WTC11 (cell line): ENCODE measurements around the gene CLPTM1L. TPM values are rescaled to one million over a fixed set of nuclear protein-coding genes. Genes with fewer than 3 reads are reported as not detected.

Experiments
- ATAC-seq: fragments of 200-7000 bp; cut with Tn5 transposase; 2 replicates; pipeline ENCODE4 v1.10.0; 2021; ENCODE audit warnings: mild to moderate bottlenecking, moderate library complexity
- CTCF ChIA-PET: fragments of 300-600 bp; sonication (Branson Sonifier 250); formaldehyde crosslinking; loops from one replicate; lab custom pipeline; 2021; ENCODE audit warnings: antibody characterized with exemption; lab: Charles Lee
- POLR2A ChIA-PET: fragments of 350-600 bp; sonication (Branson Sonifier 250); formaldehyde crosslinking; loops from one replicate; lab custom pipeline; 2021; ENCODE audit warnings: antibody characterized with exemption; lab: Charles Lee
- DNase-seq: peaks from one replicate; pipeline ENCODE4 v3.0.0; 2021; ENCODE audit warnings: low spot score
- H3K27ac Mint-ChIP-seq: 2 replicates; pipeline ENCODE4 v1.8.0; 2021; ENCODE audit warnings: mixed read lengths
- H3K27me3 Mint-ChIP-seq: 2 replicates; pipeline ENCODE4 v1.8.0; 2021; ENCODE audit warnings: low read depth, mild to moderate bottlenecking, moderate library complexity, mixed read lengths
- H3K36me3 Mint-ChIP-seq: 2 replicates; pipeline ENCODE4 v1.8.0; 2021; ENCODE audit warnings: mixed read lengths
- H3K4me1 Mint-ChIP-seq: 2 replicates; pipeline ENCODE4 v1.8.0; 2022; ENCODE audit warnings: mixed read lengths
- H3K4me3 Mint-ChIP-seq: 2 replicates; pipeline ENCODE4 v1.8.0; 2021; ENCODE audit warnings: mild to moderate bottlenecking, moderate library complexity, mixed read lengths
- H3K9me3 Mint-ChIP-seq: 2 replicates; pipeline ENCODE4 v1.8.0; 2021; ENCODE audit warnings: mixed read lengths
- CBFB ChIP-seq: sonication (generic); formaldehyde crosslinking; IDR thresholded peaks from 2 replicates; pipeline ENCODE4 v1.8.1; 2022; ENCODE audit warnings: mild to moderate bottlenecking, low read depth, missing genetic modification reagents
- ESRRA ChIP-seq: sonication (generic); formaldehyde crosslinking; IDR thresholded peaks from 2 replicates; pipeline ENCODE4 v1.8.1; 2022; ENCODE audit warnings: mild to moderate bottlenecking, missing genetic modification reagents, borderline replicate concordance
- ETV6 ChIP-seq: sonication (generic); formaldehyde crosslinking; IDR thresholded peaks from 2 replicates; pipeline ENCODE4 v1.8.1; 2022; ENCODE audit warnings: mild to moderate bottlenecking, missing genetic modification reagents
- FOXP1 ChIP-seq: sonication (generic); formaldehyde crosslinking; IDR thresholded peaks from 2 replicates; pipeline ENCODE4 v1.8.0; 2022; ENCODE audit warnings: missing genetic modification reagents, mild to moderate bottlenecking, moderate library complexity, borderline replicate concordance
- GTF2I ChIP-seq: fragments of 250-450 bp; sonication (Bioruptor Pico); conservative IDR thresholded peaks from 2 replicates; pipeline ENCODE4 v1.4.0; 2021; ENCODE audit warnings: mild to moderate bottlenecking
- IRF1 ChIP-seq: sonication (generic); formaldehyde crosslinking; IDR thresholded peaks from 2 replicates; pipeline ENCODE4 v1.8.0; 2023; ENCODE audit warnings: missing genetic modification reagents
- IRF2 ChIP-seq: sonication (generic); formaldehyde crosslinking; IDR thresholded peaks from 2 replicates; pipeline ENCODE4 v1.8.0; 2022; ENCODE audit warnings: low read depth, missing genetic modification reagents, borderline replicate concordance
- MAX ChIP-seq: sonication (generic); formaldehyde crosslinking; IDR thresholded peaks from 2 replicates; pipeline ENCODE4 v1.8.0; 2022; ENCODE audit warnings: mild to moderate bottlenecking, missing genetic modification reagents
- NR1H2 ChIP-seq: sonication (generic); formaldehyde crosslinking; IDR thresholded peaks from 2 replicates; pipeline ENCODE4 v1.9.0; 2021; ENCODE audit warnings: mild to moderate bottlenecking, moderate library complexity, missing genetic modification reagents
- NR2C2 ChIP-seq: sonication (generic); formaldehyde crosslinking; IDR thresholded peaks from 2 replicates; pipeline ENCODE4 v1.8.0; 2022; ENCODE audit warnings: mild to moderate bottlenecking, missing genetic modification reagents
- NR3C1 ChIP-seq: sonication (generic); formaldehyde crosslinking; conservative IDR thresholded peaks from 2 replicates; pipeline ENCODE4 v1.8.1; 2023; ENCODE audit warnings: low read depth, mild to moderate bottlenecking, missing genetic modification reagents
- OVOL2 ChIP-seq: fragments of 250-450 bp; sonication (Bioruptor Pico); IDR thresholded peaks from 2 replicates; pipeline ENCODE4 v1.9.0; 2021; ENCODE audit warnings: mild to moderate bottlenecking, borderline replicate concordance
- RORB ChIP-seq: fragments of 250-450 bp; sonication (Bioruptor Pico); IDR thresholded peaks from 2 replicates; pipeline ENCODE4 v1.9.0; 2021; ENCODE audit warnings: mild to moderate bottlenecking
- SOX15 ChIP-seq: fragments of 250-450 bp; sonication (Bioruptor Pico); IDR thresholded peaks from 2 replicates; pipeline ENCODE4 v1.9.0; 2021; ENCODE audit warnings: mild to moderate bottlenecking
- SP1 ChIP-seq: sonication (generic); formaldehyde crosslinking; conservative IDR thresholded peaks from 2 replicates; pipeline ENCODE4 v1.8.1; 2022; ENCODE audit warnings: missing genetic modification reagents
- TP53 ChIP-seq: sonication (generic); formaldehyde crosslinking; IDR thresholded peaks from 2 replicates; pipeline ENCODE4 v1.8.1; 2023; ENCODE audit warnings: mild to moderate bottlenecking, missing genetic modification reagents
- ZBTB21 ChIP-seq: sonication (generic); formaldehyde crosslinking; IDR thresholded peaks from 2 replicates; pipeline ENCODE4 v1.8.1; 2023; ENCODE audit warnings: mild to moderate bottlenecking, missing genetic modification reagents, borderline replicate concordance
- ZNF121 ChIP-seq: sonication (generic); formaldehyde crosslinking; IDR thresholded peaks from 2 replicates; pipeline ENCODE4 v1.8.0; 2023; ENCODE audit warnings: missing genetic modification reagents
- ZNF396 ChIP-seq: fragments of 250-450 bp; sonication (Bioruptor Pico); IDR thresholded peaks from 2 replicates; pipeline ENCODE4 v1.8.0; 2021; ENCODE audit warnings: mild to moderate bottlenecking, moderate library complexity, borderline replicate concordance
- ZSCAN18 ChIP-seq: fragments of 250-450 bp; sonication (Bioruptor Pico); IDR thresholded peaks from 2 replicates; pipeline ENCODE4 v2.1.2; 2022; ENCODE audit warnings: mild to moderate bottlenecking, moderate library complexity
- total RNA-seq: library from RNA; stranded (reverse); gene quantifications from 3 replicates; pipeline ENCODE4 v1.2.3, GENCODE V29; 2021
- TF ChIP-seq, protein P1 (sequence below): sonication (generic); formaldehyde crosslinking; IDR thresholded peaks from 2 replicates; pipeline ENCODE4 v1.8.0; 2022; ENCODE audit warnings: mild to moderate bottlenecking, missing genetic modification reagents
- TF ChIP-seq, protein P2 (sequence below): sonication (generic); formaldehyde crosslinking; IDR thresholded peaks from 2 replicates; pipeline ENCODE4 v1.8.1; 2022; ENCODE audit warnings: mild to moderate bottlenecking, moderate library complexity, missing genetic modification reagents
- TF ChIP-seq, protein P3 (sequence below): sonication (generic); formaldehyde crosslinking; IDR thresholded peaks from 2 replicates; pipeline ENCODE4 v1.8.1; 2022; ENCODE audit warnings: low read depth, missing genetic modification reagents, borderline replicate concordance

CLPTM1L gene
- total RNA-seq, 1 experiment from 2014 or later, result 92.8 TPM

- TF ChIP-seq FOXP1 (CRISPR knock-in tag), result no peak
- no peak for TF ChIP-seq RORB (CRISPR knock-in tag)
- TF ChIP-seq NR1H2 (CRISPR knock-in tag), result no peak
- TF ChIP-seq NR3C1, result no peak
These were observed 6.3 kb upstream of the CLPTM1L start (continued) for GRCh38 chr5:1351156-1351555.

GRCh38 chr5:1349246-1349645 is 4.3 kb upstream of the CLPTM1L start:
- Mint-ChIP-seq H3K27ac (no peak overlapping the region), H3K36me3 (peaks cover under 1% of the 10 kb centered on the region; the same call in 1 of the 2 replicates), H3K27me3 (no peaks in the 10 kb centered on the region; the same call in 1 of the 2 replicates), H3K4me3 (no peak overlapping the region), H3K4me1 (peaks cover 9% of the 10 kb centered on the region), H3K9me3 (no peaks in the 10 kb centered on the region)
- ATAC-seq (0 out of 2 replicates have a peak, but pooled peaks have one; percentile 9), DNase-seq (no peak)
- POLR2A ChIA-PET, result no interaction called here
- TF ChIP-seq NR3C1, result no peak
- TF ChIP-seq MAX (CRISPR knock-in tag), result no peak
- TF ChIP-seq SOX15 (CRISPR knock-in tag), result no peak
- TF ChIP-seq GTF2I (CRISPR knock-in tag), result no peak
- no peak for TF ChIP-seq ETV6
- TF ChIP-seq, protein P1, sequence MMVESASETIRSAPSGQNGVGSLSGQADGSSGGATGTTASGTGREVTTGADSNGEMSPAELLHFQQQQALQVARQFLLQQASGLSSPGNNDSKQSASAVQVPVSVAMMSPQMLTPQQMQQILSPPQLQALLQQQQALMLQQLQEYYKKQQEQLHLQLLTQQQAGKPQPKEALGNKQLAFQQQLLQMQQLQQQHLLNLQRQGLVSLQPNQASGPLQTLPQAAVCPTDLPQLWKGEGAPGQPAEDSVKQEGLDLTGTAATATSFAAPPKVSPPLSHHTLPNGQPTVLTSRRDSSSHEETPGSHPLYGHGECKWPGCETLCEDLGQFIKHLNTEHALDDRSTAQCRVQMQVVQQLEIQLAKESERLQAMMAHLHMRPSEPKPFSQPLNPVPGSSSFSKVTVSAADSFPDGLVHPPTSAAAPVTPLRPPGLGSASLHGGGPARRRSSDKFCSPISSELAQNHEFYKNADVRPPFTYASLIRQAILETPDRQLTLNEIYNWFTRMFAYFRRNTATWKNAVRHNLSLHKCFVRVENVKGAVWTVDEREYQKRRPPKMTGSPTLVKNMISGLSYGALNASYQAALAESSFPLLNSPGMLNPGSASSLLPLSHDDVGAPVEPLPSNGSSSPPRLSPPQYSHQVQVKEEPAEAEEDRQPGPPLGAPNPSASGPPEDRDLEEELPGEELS (CRISPR knock-in tag), result no peak
- no peak for TF ChIP-seq CBFB (CRISPR knock-in tag)
- CTCF ChIA-PET, result interaction anchor here (1.1 to 1.2 kb wide), 2 partner anchors 31 to 296 kb away, joined by 5 to 7 read pairs; no protein-coding TSS in a partner anchor

- ChIA-PET CTCF (interaction anchor here (1.1 to 1.2 kb wide), 2 partner anchors 31 to 296 kb away, joined by 5 to 7 read pairs; no protein-coding TSS in a partner anchor), POLR2A (no interaction called here)
- H3K36me3 Mint-ChIP-seq, result peaks cover 4% of the 10 kb centered on the region
- no peak overlapping the region for H3K27ac Mint-ChIP-seq
- DNase-seq, result no peak
- ATAC-seq, result no peak
- no peaks in the 10 kb centered on the region; the same call in 1 of the 2 replicates for H3K27me3 Mint-ChIP-seq
- no peak overlapping the region for H3K4me3 Mint-ChIP-seq
- no peak for TF ChIP-seq IRF1 (CRISPR knock-in tag)
- TF ChIP-seq TP53, result no peak
- no peak for TF ChIP-seq ZNF121 (CRISPR knock-in tag)
- TF ChIP-seq IRF2 (CRISPR knock-in tag), result no peak
- H3K4me1 Mint-ChIP-seq, result peaks cover 11% of the 10 kb centered on the region
- H3K9me3 Mint-ChIP-seq, result no peaks in the 10 kb centered on the region
These were observed 4.0 kb upstream of the CLPTM1L start for GRCh38 chr5:1348986-1349245.

- peaks cover 11% of the 10 kb centered on the region for H3K36me3 Mint-ChIP-seq
- DNase-seq, result no peak
- H3K4me3 Mint-ChIP-seq, result no peak overlapping the region
- H3K4me1 Mint-ChIP-seq, result peaks cover 17% of the 10 kb centered on the region
- no peak for ATAC-seq
- H3K27ac Mint-ChIP-seq, result no peak overlapping the region
- ChIA-PET POLR2A (interaction anchor here (0.6 kb wide), 1 partner anchor 165 kb away, joined by 4 read pairs; no protein-coding TSS in a partner anchor), CTCF (no interaction called here)
- H3K9me3 Mint-ChIP-seq, result no peaks in the 10 kb centered on the region
- no peaks in the 10 kb centered on the region; the same call in 1 of the 2 replicates for H3K27me3 Mint-ChIP-seq
- TF ChIP-seq ZSCAN18 (CRISPR knock-in tag), result no peak
- TF ChIP-seq ZBTB21, result no peak
- no peak for TF ChIP-seq NR2C2 (CRISPR knock-in tag)
- TF ChIP-seq, protein P2, sequence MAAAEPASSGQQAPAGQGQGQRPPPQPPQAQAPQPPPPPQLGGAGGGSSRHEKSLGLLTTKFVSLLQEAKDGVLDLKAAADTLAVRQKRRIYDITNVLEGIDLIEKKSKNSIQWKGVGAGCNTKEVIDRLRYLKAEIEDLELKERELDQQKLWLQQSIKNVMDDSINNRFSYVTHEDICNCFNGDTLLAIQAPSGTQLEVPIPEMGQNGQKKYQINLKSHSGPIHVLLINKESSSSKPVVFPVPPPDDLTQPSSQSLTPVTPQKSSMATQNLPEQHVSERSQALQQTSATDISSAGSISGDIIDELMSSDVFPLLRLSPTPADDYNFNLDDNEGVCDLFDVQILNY (CRISPR knock-in tag), result no peak
- TF ChIP-seq OVOL2 (CRISPR knock-in tag), result no peak
- TF ChIP-seq ZNF396 (CRISPR knock-in tag), result no peak
- TF ChIP-seq, protein P1 (CRISPR knock-in tag), result no peak
- no peak for TF ChIP-seq SP1 (CRISPR knock-in tag)
- TF ChIP-seq NR3C1, result no peak
- no peak for TF ChIP-seq ESRRA (CRISPR knock-in tag)
- TF ChIP-seq, protein P3, sequence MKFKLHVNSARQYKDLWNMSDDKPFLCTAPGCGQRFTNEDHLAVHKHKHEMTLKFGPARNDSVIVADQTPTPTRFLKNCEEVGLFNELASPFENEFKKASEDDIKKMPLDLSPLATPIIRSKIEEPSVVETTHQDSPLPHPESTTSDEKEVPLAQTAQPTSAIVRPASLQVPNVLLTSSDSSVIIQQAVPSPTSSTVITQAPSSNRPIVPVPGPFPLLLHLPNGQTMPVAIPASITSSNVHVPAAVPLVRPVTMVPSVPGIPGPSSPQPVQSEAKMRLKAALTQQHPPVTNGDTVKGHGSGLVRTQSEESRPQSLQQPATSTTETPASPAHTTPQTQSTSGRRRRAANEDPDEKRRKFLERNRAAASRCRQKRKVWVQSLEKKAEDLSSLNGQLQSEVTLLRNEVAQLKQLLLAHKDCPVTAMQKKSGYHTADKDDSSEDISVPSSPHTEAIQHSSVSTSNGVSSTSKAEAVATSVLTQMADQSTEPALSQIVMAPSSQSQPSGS, result no peak
- no peak for TF ChIP-seq MAX (CRISPR knock-in tag)
These were observed 2.7 kb upstream of the CLPTM1L start for GRCh38 chr5:1347571-1347970.
